ENCODE data around the gene RNF34. TPM values are rescaled to one million over a fixed set of nuclear protein-coding genes. Genes with fewer than 3 reads are reported as not detected.

The RNF34 gene
- total and polyA plus RNA-seq, 2 of the 13 experiments (the other 11 are each of a cell fraction or from before 2014, with no cell fraction given), result 36.8 to 53.2 TPM

- TF ChIP-seq, protein P1, sequence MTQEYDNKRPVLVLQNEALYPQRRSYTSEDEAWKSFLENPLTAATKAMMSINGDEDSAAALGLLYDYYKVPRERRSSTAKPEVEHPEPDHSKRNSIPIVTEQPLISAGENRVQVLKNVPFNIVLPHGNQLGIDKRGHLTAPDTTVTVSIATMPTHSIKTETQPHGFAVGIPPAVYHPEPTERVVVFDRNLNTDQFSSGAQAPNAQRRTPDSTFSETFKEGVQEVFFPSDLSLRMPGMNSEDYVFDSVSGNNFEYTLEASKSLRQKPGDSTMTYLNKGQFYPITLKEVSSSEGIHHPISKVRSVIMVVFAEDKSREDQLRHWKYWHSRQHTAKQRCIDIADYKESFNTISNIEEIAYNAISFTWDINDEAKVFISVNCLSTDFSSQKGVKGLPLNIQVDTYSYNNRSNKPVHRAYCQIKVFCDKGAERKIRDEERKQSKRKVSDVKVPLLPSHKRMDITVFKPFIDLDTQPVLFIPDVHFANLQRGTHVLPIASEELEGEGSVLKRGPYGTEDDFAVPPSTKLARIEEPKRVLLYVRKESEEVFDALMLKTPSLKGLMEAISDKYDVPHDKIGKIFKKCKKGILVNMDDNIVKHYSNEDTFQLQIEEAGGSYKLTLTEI (CRISPR knock-in tag; conservative IDR thresholded peaks at IDR 0.05), result no peak
- TF ChIP-seq, protein P2, sequence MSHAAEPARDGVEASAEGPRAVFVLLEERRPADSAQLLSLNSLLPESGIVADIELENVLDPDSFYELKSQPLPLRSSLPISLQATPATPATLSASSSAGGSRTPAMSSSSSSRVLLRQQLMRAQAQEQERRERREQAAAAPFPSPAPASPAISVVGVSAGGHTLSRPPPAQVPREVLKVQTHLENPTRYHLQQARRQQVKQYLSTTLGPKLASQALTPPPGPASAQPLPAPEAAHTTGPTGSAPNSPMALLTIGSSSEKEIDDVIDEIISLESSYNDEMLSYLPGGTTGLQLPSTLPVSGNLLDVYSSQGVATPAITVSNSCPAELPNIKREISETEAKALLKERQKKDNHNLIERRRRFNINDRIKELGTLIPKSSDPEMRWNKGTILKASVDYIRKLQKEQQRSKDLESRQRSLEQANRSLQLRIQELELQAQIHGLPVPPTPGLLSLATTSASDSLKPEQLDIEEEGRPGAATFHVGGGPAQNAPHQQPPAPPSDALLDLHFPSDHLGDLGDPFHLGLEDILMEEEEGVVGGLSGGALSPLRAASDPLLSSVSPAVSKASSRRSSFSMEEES (CRISPR knock-in tag; IDR thresholded peaks at IDR 0.05), result no peak
- no peak for TF ChIP-seq ZFP41 (CRISPR knock-in tag; IDR thresholded peaks at IDR 0.05; ENCODE audit: borderline replicate concordance)
- TF ChIP-seq KDM1A (CRISPR knock-in tag; IDR thresholded peaks at IDR 0.05), result no peak
- TF ChIP-seq, protein P3, sequence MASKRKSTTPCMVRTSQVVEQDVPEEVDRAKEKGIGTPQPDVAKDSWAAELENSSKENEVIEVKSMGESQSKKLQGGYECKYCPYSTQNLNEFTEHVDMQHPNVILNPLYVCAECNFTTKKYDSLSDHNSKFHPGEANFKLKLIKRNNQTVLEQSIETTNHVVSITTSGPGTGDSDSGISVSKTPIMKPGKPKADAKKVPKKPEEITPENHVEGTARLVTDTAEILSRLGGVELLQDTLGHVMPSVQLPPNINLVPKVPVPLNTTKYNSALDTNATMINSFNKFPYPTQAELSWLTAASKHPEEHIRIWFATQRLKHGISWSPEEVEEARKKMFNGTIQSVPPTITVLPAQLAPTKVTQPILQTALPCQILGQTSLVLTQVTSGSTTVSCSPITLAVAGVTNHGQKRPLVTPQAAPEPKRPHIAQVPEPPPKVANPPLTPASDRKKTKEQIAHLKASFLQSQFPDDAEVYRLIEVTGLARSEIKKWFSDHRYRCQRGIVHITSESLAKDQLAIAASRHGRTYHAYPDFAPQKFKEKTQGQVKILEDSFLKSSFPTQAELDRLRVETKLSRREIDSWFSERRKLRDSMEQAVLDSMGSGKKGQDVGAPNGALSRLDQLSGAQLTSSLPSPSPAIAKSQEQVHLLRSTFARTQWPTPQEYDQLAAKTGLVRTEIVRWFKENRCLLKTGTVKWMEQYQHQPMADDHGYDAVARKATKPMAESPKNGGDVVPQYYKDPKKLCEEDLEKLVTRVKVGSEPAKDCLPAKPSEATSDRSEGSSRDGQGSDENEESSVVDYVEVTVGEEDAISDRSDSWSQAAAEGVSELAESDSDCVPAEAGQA (IDR thresholded peaks at IDR 0.05; ENCODE audit: low read depth), result no peak
- TF ChIP-seq, protein P3 (CRISPR knock-in tag; IDR thresholded peaks at IDR 0.05; ENCODE audit: borderline replicate concordance), result no peak
- TF ChIP-seq ARHGAP35 (CRISPR knock-in tag; IDR thresholded peaks at IDR 0.05; ENCODE audit: borderline replicate concordance), result no peak
Observed at GRCh38 chr12:121391619-121392324, 8.1 kb upstream of the RNF34 start (continued).
